Measurements from ENCODE around the gene UBE2QL1. TPM values are rescaled to one million over a fixed set of nuclear protein-coding genes. Genes with fewer than 3 reads are reported as not detected.

The UBE2QL1 gene
- total RNA-seq, 1 experiment from 2014 or later = 0.50 TPM

- TF ChIP-seq AFF4 (CRISPR knock-in tag; IDR thresholded peaks at IDR 0.05; ENCODE audit: borderline replicate concordance) (no peak), ZNF219 (CRISPR knock-in tag; IDR thresholded peaks at IDR 0.05; ENCODE audit: borderline replicate concordance) (no peak), ZBTB21 (CRISPR knock-in tag; IDR thresholded peaks at IDR 0.05; ENCODE audit: borderline replicate concordance) (no peak), NFYB (CRISPR knock-in tag; conservative IDR thresholded peaks at IDR 0.05; ENCODE audit: low read depth) (no peak)
Measured at GRCh38 chr5:6399980-6400910, 48.4 kb upstream of the UBE2QL1 start (continued).

GRCh38 chr5:6401410-6401809 is 47.2 kb upstream of the UBE2QL1 start:
- Mint-ChIP-seq H3K4me1 (peaks cover 3% of the 10 kb centered on the region; the same call in 1 of the 2 replicates), H3K9me3 (peaks cover 6% of the 10 kb centered on the region), H3K4me3 (no peak overlapping the region), H3K27ac (no peak overlapping the region), H3K36me3 (no peaks in the 10 kb centered on the region), H3K27me3 (ENCODE audit: low read depth) (no peaks in the 10 kb centered on the region; the same call in none of the 2 replicates)
- POLR2A ChIA-PET = no interaction called here
- CTCF ChIA-PET = interaction anchor here (1.4 kb wide), 1 partner anchor 33 kb away, joined by 5 read pairs; no protein-coding TSS in a partner anchor
- DNase-seq (ENCODE audit: low spot score) = no peak
- ATAC-seq = no peak
- TF ChIP-seq E2F1 (CRISPR knock-in tag; IDR thresholded peaks at IDR 0.05) = no peak

GRCh38 chr5:6402939-6403338 is 45.7 kb upstream of the UBE2QL1 start:
- Mint-ChIP-seq H3K27ac (no peak overlapping the region), H3K4me1 (peaks cover 10% of the 10 kb centered on the region), H3K36me3 (no peaks in the 10 kb centered on the region), H3K27me3 (ENCODE audit: low read depth) (no peaks in the 10 kb centered on the region; the same call in none of the 2 replicates), H3K4me3 (no peak overlapping the region), H3K9me3 (peaks cover 2% of the 10 kb centered on the region)
- DNase-seq (ENCODE audit: low spot score) = no peak
- POLR2A ChIA-PET = no interaction called here
- CTCF ChIA-PET = interaction anchor here (0.5 to 1.4 kb wide), 2 partner anchors 32 to 169 kb away, joined by 3 to 5 read pairs; no protein-coding TSS in a partner anchor
- ATAC-seq = no peak
- TF ChIP-seq OVOL2 (CRISPR knock-in tag; IDR thresholded peaks at IDR 0.05; ENCODE audit: borderline replicate concordance) (no peak), AFF4 (CRISPR knock-in tag; IDR thresholded peaks at IDR 0.05; ENCODE audit: borderline replicate concordance) (no peak), ZBTB43 (CRISPR knock-in tag; IDR thresholded peaks at IDR 0.05) (no peak), ATF6 (CRISPR knock-in tag; IDR thresholded peaks at IDR 0.05) (no peak), USF1 (CRISPR knock-in tag; IDR thresholded peaks at IDR 0.05) (no peak), RORB (CRISPR knock-in tag; IDR thresholded peaks at IDR 0.05) (no peak), ZNF219 (CRISPR knock-in tag; IDR thresholded peaks at IDR 0.05; ENCODE audit: borderline replicate concordance) (no peak), ZNF317 (CRISPR knock-in tag; IDR thresholded peaks at IDR 0.05; ENCODE audit: borderline replicate concordance, low read depth) (no peak), ZNF281 (CRISPR knock-in tag; IDR thresholded peaks at IDR 0.05) (no peak), TP53 (CRISPR knock-in tag; IDR thresholded peaks at IDR 0.05) (no peak), EMX1 (CRISPR knock-in tag; IDR thresholded peaks at IDR 0.05) (no peak)

Measured in WTC11 (cell line).